HG03135 (cell line): ENCODE measurements around the gene NR2C2AP.

Source experiments
- ATAC-seq: cut with Tn5 transposase; IDR thresholded peaks from one replicate; pipeline ENCODE4 v1.9.1; 2021; ENCODE audit warnings: mild to moderate bottlenecking, moderate library complexity; ENCODE audit not compliant: unreplicated experiment

The NR2C2AP gene

DNA sequence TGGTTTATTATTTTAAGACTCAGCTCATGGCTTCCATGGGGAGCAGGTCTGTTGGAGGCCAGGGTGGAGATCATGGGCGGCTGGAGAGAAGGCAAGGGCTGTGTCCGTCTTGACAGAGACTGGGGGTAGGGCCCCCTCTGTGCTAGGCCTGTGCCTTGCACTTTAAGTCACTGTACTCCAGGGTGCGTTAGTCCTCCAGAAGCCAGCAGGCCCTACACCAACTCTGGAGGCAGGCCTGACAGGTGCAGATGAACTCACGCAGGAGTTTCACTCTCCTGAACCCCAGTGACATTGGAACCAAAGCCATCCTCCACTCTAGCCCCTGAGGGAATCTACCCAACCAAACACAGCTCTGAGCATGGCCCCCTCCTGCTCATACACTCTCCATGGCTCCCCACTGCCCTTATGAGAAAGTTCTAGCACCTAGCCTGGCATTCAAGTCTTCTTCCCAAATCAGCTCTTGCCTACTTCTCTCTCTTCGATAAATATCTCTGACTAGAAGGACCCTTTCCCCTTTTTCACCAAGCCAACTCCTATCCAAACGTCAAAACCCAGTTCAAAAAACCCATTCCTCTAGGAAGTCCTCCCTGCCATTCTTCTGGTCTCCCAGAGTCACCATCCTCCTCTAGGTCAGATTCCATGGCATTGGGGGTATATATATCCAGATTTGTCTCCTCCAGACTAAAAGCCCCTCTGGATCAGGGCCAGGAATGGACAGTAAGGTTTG lies 48.3 kb downstream of the NR2C2AP start:
- ATAC-seq = no peak

- ATAC-seq = no peak
Measured at GRCh38 chr19:19152668-19153384, 50.4 kb downstream of the NR2C2AP start.

DNA sequence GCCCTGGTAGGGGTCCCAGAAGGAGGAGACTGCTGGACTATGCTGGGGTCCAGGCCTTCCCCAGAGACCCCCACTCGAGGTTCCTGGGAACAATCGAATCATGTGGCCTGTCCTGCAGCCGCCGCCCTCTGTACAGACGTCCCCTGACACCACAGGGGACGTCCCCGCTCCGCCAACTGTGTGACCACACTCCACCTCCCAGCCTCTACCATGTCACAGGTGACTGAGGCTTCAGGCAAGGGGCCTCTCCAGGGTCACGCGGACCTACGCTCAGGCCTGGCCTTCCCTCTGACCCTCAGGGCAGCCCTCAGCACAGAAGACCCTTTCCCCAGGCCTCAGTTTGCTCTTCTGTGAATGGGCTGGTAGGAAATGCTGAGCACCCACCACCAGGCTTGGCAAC lies 51.8 kb downstream of the NR2C2AP start:
- ATAC-seq = no peak
